Erythroblast (primary cell): Measurements from ENCODE around the gene TRIM7.

Experiments used
- GATA1 ChIP-seq: IDR thresholded peaks from 2 replicates; pipeline ENCODE4 v1.6.1; 2011; ENCODE audit warnings: low read depth, mild to moderate bottlenecking, control low read depth, low read length, moderate library complexity
- POLR2A ChIP-seq: IDR thresholded peaks from 2 replicates; pipeline ENCODE4 v1.6.1; 2011; ENCODE audit warnings: mild to moderate bottlenecking, low read length

DNA sequence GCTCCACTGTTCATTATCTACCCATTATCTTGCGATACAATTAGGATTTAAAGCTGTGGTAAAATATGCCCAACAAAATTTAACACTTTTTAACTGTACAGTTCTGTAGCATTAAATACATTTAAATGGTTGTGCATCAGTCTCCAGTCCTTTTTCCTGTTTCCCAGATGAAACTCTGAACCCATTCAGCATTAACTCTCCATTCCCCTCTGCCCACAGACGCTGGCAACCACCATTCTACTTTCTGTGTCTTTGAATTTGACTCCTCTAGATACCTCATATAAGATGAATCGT is 2.9 kb upstream of the TRIM7 start:
- TF ChIP-seq POLR2A (no peak), GATA1 (no peak)
